HL-60/S4 treated with retinoic acid at 250 ng/mL for 4 days and 3 days (cell line): ENCODE measurements around the gene RHBG.

Experiments used
- in situ Hi-C: fragments of 300-500 bp; cut with MboI; formaldehyde crosslinking; loops from 2 replicates; pipeline ENCODE4 v1.7.0; 2022; ENCODE audit warnings: low sequenced_read_pairs

Gene RHBG

DNA sequence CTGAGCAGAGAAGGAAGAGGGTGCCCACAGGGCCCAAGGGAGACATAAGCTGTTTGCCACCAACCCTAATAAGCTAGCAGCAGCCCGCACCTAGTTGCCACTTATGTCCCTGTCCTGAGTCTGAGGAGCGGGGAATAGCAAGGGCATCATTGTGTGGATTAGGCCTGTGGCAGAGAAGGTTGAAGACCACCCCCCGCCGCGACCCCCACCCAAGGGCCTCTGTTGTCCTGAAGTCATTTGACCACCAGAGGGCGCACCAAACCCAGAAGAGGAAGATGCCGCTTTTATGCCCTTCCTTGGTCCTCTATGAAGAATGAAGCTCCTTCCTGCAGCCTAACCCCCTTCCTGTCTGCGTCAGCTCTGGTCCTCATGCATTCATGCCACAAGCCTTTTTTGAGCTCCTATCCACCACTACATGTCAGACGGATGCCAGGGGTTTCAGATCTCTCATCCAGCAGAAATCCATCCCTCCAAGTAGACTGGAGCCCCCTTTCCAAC lies 16.6 kb downstream of the RHBG start:
- in situ Hi-C loops: no loop called here

DNA sequence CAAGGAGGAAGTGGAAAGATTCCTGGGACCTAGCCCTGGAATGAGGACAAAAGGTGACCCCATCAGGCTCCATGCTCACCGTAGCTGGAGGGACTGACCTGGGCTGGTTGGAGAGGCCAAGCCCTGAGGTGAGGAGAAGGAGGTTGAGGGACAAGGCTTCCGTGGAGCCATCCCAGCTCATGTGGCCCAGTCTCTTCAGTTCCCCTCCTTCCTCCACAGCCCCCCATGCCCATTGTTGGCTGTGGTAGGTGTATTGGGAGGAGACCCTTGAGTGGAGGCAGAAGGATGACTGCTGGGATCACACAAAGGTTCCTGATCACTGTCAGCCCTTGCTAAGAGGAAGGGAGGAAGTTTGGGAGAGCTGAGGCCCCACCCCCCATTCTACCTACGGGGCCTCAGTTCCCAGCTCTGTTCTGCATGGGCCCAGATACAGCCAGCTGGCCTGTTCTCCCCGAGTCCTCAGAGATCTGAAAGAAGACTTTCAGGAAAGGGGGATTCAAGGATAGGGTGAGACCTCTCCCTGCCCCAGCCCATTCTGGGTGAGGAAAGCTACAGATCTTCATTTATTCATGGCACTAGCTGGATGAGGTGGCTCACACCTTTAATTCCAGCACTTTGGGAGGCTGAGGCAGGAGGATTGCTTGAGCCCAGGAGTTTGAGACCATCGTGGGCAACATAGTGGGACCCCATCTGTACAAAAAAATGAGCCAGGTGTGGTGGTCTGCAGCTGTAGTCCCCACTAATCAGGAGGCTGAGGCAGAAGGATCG lies 17.3 kb downstream of the RHBG start:
- in situ Hi-C loops: no loop called here

GRCh38 chr1:156386949-156387869 lies 18.2 kb downstream of the RHBG start:
- in situ Hi-C loops: no loop called here

DNA sequence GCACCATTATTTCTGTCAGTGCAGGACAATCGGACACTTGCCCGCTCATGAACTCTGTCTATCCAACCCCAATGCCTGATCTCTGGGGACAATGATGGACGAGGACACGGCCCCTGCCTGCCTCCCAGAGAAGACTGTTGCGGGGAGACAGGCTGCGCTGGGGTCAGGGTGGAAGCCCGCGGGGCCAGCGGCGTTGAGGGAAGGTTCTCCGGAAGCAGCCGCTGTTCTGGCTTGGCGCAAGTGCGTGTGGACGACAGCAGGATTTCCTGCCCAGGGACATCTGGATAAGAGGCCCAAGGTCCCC lies 18.8 kb downstream of the RHBG start:
- in situ Hi-C loops: no loop called here

- in situ Hi-C loops: no loop called here
Observed at GRCh38 chr1:156388174-156389137, 19.4 kb downstream of the RHBG start.

DNA sequence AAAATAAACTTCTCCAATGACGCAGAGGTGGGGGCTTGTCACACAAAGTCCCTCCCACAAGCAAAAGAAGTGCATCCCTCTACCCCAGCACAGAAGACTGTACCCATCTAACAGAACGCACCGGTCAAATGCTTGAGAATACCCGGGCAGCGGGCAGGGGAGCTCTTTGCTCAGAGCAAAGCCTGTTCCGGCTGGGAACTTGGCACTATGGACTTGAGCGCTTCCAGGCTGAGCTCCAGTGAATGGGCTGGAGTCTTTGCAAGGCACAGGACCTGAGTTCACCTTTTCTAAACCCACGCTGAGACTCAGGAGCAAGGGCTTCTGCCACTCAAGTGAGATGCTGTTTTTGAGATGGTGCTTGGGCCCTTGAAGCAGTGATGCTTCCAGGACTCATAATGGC lies 20.3 kb downstream of the RHBG start:
- in situ Hi-C loops: no loop called here

DNA sequence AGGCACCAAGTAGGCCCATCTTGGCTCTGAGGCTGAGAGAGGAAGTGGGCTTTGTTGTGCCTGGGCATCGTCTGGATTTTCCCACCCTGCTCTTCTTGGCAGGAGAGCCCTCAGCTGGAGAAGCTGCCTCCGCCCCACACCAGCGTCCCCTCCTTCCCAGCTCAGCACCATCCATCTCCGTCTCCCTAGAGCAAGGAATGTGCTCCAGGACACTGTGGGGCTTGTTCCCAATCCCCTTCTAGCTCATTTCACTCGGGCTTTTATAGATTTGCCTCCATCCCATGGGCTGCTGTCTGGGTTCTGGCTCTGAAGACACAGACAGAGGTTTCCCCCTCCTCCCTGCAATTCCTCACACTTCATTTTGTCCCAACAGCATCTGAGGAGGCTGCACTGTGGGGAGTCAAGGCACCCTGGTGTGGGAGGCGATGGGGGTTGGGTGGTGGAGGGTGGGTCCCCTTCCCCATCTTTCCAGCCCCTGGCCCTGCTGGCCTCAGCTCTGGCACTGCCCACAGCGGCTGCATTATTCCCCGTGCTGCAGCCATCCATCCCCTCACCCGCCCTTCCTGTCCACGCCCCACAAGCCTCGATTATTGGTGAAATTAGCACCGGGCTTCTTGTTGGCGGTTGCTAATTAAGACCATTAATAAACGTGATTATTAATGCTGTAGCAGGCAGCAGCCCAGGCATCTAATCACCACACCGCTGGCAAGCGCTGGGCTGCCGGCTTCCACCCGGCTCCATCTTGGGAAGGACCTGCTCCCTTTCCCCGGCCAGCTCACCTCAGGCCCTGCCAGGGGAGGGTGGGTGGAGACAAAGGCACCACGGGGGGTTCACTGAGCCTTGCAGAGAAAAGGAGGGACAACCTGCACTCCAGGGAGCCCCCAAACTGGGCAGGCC lies 21.7 kb downstream of the RHBG start:
- in situ Hi-C loops: no loop called here

DNA sequence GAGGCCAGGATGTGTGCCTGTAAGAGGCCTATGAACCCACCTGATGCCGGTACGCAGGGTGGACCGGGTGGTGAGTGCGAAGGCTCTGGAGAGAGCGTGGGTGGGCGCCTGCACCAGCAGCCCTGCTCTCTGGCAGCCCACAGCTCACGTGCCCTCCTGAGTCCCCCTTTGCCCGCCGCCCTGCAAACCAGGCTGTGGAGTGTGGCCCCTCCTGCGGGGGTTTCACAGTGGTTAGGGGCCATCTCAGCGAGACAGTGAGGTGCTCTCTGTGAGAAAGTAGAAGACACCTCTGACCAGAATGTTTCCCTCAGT lies 22.3 kb downstream of the RHBG start:
- in situ Hi-C loops: no loop called here

DNA sequence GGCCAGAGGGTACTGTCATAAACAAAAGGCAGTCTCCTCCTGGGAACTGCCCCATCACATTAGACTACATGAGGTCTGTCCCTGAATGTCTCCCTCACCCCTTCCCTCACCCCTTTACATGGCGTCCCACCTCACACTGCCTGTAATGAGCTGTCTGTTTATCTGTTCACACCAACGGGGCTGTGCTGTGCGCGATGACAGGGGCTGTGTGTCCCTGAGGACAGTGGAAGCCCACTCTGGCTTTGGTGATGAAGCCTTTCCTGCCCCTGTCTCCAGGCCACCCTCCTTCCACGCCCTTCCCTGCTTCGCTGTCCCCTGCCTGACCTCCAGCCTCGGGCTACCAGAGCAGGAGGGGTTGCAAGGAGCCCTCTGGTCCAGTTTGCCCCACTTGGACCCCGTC lies 22.7 kb downstream of the RHBG start:
- in situ Hi-C loops: no loop called here

DNA sequence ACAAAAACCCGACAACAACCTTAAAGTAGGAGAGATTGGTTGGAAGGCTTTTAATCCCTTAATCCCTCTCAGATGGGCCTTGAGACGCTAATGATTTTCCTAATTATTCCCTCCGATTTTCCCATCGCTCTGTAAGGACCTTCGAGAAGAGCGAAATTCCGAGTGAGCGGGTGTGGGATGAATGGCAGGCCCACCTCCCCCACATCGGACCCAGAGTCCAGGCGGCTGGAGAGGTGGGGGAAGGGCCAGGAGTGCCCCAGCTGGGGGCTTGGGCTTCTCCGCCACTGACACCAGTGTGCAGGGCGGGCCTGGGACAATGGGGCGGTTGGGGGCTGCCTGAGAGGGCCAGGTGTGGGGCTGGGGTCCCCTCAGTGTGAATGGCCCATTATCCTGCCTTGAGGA lies 23.4 kb downstream of the RHBG start:
- in situ Hi-C loops: no loop called here

DNA sequence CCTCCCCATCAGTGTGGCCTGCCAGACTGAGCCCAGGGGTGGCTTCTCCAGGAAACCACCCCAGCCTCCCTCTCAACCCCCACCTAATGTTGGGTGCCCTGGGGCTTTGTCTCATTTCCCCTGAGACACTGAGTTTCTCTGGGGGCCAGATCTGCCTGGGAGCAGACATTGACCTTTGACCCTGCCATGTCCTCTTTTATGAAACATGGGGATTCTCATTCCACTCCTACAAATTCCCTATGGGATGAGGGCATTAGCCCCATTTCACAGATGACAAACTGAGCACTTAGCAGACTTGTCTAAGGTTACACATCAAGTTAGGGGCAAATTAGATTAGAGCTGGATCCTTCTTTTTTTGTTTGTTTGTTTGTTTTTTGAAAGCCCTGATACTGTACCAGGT lies 24.1 kb downstream of the RHBG start:
- in situ Hi-C loops: no loop called here

- in situ Hi-C loops: no loop called here
Observed at GRCh38 chr1:156394082-156394481, 25.1 kb downstream of the RHBG start.

DNA sequence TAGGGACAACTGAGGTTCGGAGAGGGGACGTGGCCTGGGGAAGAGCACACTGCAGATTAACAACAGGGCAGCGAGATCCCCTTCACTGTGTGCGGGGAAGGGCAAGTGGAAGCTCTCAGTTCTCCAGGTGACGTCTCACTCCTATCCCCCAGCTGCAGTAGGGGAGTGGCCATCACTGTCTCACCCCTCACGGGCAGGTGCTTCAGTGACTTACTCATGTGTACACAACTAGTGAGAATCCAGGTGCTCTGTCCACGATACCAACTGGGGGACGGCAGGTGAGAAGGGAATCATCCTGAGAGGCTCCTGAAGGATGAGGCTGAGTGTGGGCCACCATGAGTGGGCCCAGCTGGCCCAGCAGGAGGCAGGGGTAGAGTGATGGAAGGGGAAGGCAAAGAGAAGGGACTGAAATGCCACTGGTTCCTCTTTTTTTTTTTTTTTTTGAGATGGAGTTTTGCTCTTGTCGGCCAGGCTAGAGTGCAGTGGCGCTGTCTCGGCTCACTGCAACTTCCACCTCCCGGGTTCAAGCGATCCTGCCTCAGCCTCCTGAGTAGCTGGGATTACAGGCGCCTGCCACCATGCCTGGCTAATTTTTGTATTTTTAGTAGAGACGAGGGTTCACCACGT lies 25.9 kb downstream of the RHBG start:
- in situ Hi-C loops: no loop called here

DNA sequence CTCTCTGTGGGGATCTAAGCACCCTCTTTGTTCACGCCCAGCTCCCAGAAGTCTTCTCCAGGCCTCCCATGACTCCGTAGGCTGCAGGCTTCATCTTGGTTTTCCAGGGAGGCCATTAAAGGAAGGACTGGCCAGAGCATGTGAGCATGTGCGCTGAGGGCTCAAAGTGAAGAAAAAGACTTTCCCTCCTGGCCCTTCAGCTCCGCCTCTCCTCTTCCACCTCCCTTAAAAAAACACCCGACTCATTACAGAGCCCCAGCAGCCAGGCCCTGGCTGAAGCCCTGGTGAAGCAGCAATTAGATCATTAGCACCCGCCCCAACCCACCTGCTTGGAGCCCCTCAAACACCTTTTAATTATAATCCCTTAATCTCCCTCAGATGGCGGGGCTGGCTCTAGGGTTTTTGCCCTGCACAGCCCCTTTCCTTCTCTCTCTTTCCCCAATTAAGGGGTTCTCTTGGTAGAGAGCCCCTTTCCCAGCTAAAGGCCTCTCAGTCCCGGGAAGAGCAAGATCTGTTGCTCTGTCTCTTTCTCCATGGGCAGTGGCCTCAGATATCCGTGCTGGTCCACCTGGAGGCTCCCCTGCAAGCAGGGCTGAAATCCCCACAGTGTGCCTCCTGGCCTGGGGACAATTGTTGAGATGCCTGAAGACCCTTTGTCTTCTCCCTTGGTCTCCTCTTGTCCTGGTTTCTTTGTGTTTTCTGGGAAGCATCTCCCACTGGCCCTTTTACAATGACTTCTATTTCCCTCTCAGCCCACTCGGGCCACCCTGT lies 30.5 kb downstream of the RHBG start:
- in situ Hi-C loops: no loop called here

DNA sequence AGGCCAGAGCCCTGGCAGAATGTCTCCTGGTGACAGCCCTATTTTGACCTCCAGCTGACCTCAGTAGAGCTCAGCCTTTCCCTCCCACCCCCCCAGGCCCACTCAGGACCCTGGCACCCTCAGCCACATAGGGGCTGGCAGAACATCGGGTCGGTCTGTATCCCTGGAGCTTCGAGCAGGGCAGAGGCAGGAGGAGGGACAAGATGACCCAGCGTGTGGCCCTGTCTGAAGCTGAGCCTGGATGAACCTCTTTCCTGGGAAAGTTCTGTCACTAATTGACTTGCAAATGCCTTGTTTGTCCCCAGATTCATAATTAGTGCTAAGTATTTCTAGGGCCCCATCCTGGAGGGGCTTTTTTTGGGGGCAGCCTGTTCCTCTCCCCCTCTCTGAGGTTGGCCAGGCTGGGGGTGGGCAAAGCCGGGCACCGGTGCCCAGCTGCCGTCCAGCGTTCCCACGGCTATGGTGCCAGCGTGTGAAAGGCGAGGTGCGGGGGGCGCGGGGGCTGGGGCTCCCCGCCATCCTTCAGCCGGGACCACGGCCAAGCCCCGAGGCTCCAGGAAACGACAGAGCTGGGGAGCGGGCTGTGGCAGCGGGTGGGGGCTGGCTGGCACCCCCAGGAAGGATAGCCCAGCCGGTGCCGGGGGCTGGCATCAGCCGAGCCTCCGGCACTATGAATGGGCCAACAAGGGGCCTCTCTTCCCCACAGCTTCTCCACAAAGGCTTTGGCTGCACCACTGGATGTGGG lies 31.4 kb downstream of the RHBG start:
- in situ Hi-C loops: no loop called here

GRCh38 chr1:156401041-156401574 lies 32.1 kb downstream of the RHBG start:
- in situ Hi-C loops: no loop called here

- in situ Hi-C loops: no loop called here
Observed at GRCh38 chr1:156401681-156402081, 32.7 kb downstream of the RHBG start.
